HCEC 1CT (cell line): Measurements from ENCODE around the gene SLC22A5.
"Not testable (repeated sequence)": the region's sequence is repeated elsewhere in the genome, so short reads cannot be mapped to it uniquely, and the experiment has no call there.

Experiments used
- DNase-seq: peaks from one replicate; pipeline ENCODE4 v3.0.0-alpha.2; 2017

The SLC22A5 gene

DNA sequence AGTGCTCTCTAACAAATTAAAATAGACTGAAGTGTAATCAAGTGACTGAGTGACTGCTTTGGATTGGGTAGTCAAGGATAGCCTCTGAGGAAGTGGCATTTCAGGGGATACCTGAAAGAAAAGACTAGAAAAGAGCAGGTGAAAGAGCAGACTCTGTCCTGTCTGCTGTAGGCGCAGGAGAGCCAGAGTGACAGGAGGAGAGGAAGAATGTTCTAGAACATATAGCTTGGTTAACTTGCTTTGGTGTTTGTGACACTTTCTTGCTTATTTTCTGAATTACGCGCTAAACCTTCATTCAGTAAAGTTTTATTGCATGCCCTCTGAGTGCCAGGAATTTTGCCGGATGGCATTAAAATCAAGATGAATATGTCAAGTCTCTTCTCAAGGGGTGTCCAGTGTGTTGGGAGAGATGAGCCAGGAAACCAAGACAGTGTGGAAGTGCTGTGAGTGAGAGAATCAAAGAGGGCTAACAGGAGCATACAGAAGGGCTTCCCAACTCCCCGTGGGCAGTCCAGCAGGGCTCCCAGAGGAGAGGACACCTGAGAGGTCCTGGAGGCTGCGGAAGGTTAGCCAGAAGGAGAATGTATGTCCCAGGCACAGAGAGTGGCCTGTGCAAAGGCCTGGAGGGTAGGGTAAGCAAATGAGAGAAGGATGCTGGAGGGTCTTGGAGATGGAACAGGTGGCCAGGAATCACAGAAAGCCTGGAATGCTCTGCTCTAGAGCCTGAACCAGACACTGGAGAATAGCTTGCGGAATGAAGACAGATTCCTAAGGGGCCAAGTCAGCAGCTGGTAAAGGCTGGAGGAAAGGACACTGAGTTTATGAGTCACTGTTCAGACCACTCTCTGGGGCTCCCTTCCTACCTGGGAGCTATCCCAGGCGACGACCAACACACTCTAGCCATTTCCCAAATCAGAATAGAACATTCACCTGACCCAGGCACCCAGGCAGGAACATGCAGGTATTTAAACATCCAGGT, 59.3 kb downstream of the SLC22A5 start:
- DNase-seq: peak; percentile 85

DNA sequence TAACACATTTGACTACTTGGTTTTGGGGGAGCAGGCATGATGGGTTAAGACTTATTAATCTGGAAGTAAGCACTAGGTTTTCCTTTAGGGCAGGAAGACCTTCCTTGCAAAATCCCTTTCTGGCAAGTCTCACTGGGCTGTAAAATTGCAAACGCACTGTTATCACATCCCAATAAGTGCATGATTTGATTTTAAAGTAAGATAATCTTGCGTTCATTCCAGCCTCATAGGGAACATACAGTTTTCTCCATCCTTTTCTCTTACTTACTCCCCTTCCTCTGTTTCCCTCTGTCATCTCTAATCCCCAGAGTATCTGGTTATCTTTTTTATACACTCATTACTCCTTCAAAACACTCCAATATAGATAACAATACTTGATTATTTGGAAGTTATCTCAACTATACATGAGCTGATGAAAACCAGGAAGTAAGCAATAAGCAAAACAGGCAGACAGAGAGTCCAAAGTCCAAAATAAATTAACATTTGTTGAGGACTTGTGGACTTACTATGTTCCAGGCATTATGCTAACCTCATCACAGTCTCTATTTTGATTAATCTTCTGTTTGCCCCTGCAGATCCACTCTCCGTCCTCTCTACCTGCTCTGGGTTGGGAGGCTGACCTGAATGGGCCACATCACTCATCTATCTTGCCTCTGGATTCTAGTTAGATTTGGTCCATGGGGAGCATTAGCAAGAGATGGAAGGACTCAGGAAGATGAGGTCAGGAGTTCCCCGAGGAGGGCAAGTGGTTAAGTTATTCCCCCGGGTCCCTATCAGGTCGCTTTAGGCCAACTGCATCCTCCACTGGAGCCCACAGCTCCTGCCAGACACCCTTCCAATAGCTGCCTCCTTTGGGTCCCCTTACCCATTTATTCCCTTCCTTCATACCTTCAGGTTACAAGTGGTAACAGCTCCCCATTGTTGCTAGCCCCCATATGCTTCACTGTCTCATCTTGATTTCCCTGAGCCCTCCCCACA, 60.2 kb downstream of the SLC22A5 start:
- DNase-seq: no peak

DNA sequence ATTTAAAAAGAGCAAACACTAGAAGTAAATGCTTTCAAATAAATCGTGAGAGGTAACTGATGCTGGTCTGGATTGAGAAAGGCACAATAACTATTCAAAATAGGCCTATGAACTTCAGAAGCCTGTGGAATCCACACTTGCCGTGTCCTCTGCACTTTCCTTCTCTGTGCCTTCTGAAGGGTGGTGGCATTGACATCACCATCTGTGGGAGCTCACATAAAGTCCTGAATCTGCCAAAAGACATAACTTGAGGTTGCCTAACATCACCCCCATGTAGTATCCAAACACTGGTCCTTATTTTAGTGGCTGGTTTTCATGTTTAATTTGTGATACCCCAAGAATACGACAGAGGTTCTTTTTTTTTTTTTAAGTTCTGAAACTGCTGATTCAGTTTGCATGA, 61.2 kb downstream of the SLC22A5 start:
- no peak for DNase-seq

DNA sequence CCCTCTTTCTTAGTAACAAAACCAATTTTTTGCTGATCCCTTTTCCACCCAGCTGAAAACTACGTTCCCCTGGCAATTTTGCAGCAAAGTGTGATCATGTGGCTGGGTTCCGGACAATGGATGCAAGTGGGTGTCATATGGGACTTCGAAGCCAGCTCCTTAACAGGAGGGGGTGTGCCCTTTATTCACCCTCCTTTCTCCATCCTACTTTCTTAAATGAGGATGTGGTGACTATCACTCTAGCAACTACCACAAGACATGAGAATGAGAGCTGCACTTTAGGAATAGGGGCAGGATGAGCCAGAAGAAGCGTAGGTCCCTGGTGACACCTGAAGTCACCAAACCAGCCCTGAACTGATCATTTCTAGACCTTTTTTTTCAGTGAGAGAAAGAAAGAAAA, 62.1 kb downstream of the SLC22A5 start:
- no peak for DNase-seq

DNA sequence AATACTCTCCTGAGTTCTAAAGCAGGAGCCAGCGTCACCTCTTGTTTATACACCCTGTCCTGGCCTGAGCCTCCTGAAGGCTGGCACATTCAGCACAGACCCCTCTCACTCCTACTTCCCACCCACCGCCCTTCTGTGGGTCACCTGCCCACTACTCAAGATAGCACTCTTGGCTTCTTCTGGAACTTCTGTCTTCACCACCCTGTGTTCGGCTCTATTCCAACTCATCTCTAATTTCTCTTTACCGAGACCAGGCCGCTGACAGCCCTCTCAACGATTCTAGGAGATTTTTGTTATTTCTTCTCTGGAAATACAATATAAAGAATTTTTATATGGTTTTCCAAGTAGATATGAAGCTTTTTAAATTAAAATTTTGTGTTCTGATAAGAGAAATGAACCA, 63.6 kb downstream of the SLC22A5 start:
- no peak for DNase-seq

DNA sequence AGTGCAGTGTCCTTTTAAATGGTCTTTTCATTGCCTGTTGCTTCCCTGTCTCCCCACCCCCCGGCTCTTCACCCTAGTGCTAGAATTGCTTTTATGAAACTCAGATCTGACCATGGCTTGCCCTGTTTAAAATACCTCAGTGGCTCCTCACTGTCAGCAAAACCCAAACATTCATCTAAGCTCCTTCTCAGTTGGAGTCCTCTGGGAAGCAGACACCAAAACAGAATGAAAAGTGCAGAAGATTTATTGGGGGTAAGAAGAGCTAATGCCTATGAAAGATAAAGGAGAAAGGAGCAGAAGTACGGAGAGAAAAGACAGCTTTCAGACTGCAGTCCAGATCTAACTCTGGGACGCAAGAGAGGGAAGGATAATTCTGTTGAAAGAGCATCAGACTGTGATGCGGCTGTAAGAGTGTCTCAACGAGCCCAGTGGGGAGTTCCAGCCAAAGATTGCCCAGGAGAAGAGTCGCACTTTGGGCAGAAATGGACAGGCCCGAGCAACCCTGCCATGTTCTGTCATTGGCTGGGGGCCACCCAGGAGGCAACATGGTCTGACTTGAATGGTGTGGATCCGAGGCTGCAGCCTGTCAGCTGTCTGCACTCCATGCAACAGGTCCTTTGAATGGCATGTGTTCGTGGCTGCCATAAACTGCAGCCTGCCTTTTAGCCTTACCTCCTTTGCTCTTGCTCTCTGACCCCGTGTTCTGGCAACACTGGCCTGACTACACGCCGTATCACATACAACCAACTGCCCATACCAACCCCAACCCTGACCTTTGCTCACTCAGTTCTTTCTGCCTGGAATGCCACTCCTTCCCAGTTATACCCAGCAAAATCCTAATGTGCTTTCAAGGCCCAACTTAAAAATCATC, 65.1 kb downstream of the SLC22A5 start:
- no peak for DNase-seq

DNA sequence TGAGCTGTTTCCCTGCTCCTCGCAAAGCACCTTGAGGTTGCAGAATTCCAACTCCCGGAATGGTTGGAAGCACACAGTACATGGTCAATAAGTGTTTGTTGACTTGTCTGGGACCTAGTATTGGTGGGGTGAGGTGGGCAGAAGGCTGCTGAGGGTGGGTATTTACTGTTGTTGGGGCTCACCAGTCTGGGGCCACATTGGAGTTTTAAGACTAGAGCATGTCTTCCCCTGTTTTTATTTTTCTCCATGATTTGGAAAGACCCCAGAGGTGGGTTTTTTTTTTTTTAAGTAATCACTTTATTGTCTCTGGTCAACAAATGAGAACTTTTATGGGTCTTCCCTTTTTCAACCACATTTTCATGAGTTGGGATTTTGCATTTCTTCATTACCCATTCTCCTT, 65.9 kb downstream of the SLC22A5 start:
- no peak for DNase-seq

DNA sequence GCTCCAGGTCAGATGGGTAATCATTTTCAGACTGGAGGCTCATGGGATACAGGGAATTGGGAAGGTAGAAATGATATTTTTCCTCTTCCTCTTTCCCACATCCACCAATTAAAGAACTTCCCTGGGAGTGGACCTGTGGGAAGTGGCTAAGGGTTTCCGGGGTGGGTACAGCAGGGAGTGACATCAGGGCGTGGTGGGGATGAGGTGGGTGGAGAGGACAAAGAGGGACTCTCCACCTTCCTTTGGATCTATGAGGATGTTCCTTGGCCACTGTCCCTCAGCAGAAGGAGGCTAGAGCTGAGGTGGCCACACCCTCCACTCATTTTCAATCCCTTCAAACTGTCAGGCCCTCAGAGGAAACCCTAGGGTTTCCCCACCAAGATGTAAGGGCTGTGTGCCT, 66.4 kb downstream of the SLC22A5 start:
- DNase-seq: no peak

DNA sequence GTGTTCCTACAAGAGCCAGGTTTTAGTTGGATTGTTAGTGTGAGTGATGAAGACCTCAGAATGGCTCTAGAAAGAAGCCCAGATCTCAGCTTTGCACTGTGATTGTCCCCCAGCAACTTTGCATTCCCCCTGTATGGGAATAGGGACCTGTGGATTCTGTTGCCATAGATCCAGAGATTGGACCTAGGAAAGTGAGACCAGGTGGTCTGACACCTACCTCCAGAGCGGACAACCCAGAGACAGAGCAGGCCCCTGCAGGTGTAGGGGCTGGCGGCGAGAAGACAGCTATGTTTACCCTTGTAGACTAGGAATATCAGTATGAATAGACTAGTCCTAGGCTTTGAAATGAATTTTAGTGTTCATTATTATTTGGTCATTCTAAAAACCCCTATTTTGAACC, 67.4 kb downstream of the SLC22A5 start:
- DNase-seq: no peak

DNA sequence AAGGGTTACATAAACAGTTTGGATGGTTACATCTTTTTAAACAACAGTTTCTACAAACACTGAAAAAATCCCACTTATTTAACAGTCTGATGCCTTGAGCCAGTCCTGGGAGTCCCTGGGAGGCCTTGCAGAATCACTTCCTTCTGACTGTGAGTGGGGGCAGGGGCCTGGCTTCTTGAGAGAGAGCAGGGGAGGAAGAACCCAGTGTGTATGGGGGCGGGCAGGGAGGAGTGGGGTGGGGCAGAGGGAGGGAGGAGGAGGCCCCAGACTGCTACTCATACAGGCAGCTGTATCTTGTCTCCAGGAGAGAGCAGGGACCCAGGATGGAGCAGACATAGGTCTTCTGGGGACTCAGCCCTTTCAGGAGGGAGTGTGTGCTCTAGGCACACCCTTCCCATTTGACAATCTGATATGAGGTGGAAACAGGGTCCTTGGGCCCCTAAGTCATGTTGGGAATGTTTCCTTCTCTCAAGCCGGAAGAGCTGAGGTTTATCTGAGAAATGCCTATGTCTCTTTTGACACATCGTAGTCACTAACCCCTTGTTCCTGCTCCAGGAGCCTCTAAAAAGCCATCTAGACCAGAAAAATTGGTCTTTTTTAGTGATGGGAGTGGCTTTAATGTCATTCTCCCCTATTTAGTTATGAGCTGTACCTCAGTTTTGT, 68.2 kb downstream of the SLC22A5 start:
- DNase-seq: peak; percentile 82

DNA sequence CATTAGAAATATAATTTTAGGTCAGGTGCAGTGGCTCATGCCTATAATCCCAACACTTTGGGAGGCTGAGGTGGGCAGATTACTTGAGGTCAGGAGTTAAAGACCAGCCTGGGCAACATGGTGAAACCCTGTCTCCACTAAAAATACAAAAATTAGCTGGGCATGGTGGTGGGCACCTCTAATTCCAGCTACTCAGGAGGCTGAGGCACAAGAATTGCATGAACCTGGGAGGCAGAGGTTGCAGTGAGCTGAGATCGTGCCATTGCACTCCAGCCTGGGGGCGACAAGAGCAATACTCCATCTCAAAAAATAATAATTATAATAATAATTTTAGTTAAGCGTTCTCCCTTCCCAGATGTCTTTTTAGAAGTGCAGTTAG, 68.7 kb downstream of the SLC22A5 start:
- not testable (repeated sequence) for DNase-seq

DNA sequence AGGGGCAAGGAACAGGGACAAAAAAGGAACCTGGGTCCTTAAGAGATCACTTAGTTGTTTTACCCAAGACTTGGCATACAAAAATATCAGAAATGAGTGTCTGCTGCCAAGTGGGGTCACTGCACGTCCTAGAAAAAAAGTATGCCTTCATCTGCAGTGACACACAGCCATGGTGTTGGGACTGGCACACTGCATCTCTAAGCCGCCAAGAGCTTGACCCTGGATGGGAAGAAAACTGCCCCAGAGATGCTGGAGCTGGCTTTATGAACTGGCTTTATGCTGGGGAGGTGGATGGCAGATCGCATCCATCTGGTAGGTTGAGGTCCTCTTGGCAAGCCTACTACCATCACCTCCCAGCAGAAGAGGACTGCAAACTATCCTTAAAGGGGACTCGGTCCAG, 69.4 kb downstream of the SLC22A5 start:
- DNase-seq: no peak

DNA sequence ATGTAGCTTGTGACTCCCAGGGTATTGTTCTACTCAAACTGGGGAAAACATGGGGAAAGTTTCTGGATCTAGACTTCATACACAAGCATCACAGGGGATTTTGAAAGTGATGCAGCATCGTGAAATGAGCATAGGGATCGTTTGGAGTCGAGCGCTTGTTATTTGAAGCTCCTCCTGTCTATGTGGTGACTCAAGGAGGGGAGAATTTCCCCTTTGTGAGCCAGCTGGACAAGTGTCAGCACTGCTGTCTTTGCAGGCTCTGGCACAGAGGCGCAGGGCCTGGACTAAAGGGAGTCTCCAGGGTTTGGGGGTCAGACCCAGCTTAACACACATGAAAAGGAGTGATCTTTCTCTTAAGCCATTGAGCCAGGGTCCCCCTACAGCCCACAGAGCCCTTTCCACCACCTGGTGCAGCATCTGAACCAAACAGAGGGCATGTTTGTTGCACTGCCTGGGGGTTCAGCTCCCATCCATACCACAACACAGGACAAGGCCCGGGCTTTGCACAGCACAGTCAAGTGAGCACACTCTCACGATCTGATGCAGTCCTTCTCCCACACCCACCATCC, 70.1 kb downstream of the SLC22A5 start:
- peak; percentile 83 for DNase-seq

DNA sequence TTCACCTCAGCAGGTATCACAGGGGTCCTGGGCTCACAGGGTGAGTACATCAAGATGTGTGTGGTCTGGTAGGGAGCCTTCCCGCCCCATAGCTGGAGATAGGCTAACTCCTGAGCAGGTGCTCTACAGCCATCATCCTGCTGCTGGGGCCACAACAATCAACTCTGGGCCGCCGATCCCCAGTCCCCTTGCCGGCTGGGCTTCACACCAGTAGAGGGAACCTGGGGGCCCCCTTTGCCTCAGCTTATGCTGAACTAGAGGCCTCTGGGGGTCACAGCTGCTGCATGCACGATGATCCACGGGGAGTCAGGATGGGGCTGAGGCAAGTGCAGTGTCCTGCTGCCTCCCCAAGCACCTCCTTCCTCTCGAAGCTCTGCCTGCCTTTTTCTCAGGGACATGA, 74.6 kb downstream of the SLC22A5 start:
- DNase-seq: no peak
